ENCODE measurements around the gene MARCHF6.

The MARCHF6 gene

DNA sequence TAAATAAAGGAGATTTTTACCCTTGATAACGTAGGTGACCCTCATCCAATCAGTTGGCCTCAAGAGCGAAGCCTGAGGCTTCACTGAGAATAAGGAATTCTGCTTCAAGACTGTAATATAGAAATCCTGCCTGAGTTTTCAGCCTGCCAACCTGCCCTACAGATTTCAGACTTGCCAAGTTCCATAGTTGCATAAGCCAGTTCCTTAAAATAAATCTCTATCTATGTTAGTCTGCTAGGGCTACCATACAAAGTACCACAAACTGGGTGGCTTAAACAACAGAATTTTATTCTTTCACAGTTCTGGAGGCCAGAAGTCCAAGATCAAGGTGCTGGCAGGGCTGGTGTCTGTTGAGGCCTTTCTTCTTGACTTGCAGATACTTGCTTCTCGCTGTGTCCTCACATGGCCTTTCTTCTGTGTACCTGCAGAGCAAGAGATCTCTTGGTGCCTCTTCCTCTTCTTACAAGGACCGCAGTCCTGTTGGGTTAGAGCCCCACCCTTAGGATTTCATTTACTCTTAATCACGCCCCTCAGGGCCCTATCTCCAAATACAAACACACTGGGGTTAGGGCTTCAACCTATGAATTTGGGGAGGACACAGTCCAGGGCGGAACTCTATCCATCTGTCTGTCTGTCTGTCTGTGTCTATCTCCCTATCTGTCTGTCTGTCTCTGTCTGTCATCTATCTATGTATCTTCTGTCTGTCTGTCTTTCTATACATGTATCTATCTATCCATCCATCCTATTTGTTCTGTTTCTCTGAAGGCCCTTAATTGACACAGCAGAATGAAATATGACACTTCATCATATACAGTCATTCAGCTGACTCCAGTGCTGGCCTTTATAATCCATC is 28.8 kb upstream of the MARCHF6 start:
- no peak overlapping the region for H3K27ac ChIP-seq
- H3K4me2 ChIP-seq = no peak overlapping the region
- H3K36me3 ChIP-seq (ENCODE audit: insufficient read depth) = no peaks in the 10 kb centered on the region
- H3K9ac ChIP-seq = no peak overlapping the region
- H3K4me1 ChIP-seq (ENCODE audit: low read depth, poor library complexity, severe bottlenecking) = no peaks in the 10 kb centered on the region
- TF ChIP-seq, protein P1, sequence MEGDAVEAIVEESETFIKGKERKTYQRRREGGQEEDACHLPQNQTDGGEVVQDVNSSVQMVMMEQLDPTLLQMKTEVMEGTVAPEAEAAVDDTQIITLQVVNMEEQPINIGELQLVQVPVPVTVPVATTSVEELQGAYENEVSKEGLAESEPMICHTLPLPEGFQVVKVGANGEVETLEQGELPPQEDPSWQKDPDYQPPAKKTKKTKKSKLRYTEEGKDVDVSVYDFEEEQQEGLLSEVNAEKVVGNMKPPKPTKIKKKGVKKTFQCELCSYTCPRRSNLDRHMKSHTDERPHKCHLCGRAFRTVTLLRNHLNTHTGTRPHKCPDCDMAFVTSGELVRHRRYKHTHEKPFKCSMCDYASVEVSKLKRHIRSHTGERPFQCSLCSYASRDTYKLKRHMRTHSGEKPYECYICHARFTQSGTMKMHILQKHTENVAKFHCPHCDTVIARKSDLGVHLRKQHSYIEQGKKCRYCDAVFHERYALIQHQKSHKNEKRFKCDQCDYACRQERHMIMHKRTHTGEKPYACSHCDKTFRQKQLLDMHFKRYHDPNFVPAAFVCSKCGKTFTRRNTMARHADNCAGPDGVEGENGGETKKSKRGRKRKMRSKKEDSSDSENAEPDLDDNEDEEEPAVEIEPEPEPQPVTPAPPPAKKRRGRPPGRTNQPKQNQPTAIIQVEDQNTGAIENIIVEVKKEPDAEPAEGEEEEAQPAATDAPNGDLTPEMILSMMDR (conservative IDR thresholded peaks at IDR 0.05; ENCODE audit: low read depth, low read length) = no peak
- no peaks in the 10 kb centered on the region for H3K27me3 ChIP-seq (ENCODE audit: insufficient read depth, low read depth)
- H3K4me3 ChIP-seq (IDR thresholded peaks at IDR 0.05; ENCODE audit: insufficient read depth, low read depth, low read length) = no peak overlapping the region
- H2AFZ ChIP-seq (ENCODE audit: low read depth) = no peak overlapping the region
- H4K20me1 ChIP-seq (ENCODE audit: insufficient read depth) = no peaks in the 10 kb centered on the region
- H3K79me2 ChIP-seq (ENCODE audit: insufficient read depth, low read depth) = no peaks in the 10 kb centered on the region

DNA sequence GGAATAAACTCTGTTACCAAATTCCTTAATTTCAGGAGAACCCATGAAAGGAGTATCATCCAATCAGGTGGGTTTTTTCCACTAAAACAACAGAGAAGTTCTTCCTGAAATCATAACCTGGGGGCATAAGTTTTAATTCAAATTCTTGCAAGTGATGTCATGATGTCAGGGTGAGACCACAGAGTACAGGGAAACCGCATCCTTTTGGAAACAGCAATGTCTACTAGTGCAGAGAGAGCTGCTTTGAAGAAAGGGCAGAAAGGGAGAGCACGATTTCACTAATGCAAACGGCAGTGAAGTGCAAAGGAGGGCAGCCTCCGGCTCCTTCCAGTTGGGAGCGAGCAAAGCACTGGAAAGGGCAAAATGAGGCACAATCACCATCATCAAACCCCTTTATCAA is 25.2 kb upstream of the MARCHF6 start:
- TF ChIP-seq, protein P1 (conservative IDR thresholded peaks at IDR 0.05; ENCODE audit: low read depth, low read length) = no peak
- Histone ChIP-seq H3K27ac (no peak overlapping the region), H4K20me1 (ENCODE audit: insufficient read depth) (no peaks in the 10 kb centered on the region), H3K79me2 (ENCODE audit: insufficient read depth, low read depth) (no peaks in the 10 kb centered on the region), H2AFZ (ENCODE audit: low read depth) (no peak overlapping the region), H3K9ac (no peak overlapping the region), H3K4me3 (IDR thresholded peaks at IDR 0.05; ENCODE audit: insufficient read depth, low read depth, low read length) (no peak overlapping the region), H3K36me3 (ENCODE audit: insufficient read depth) (no peaks in the 10 kb centered on the region), H3K4me1 (ENCODE audit: low read depth, poor library complexity, severe bottlenecking) (no peaks in the 10 kb centered on the region), H3K27me3 (ENCODE audit: insufficient read depth, low read depth) (no peaks in the 10 kb centered on the region), H3K4me2 (no peak overlapping the region)

DNA sequence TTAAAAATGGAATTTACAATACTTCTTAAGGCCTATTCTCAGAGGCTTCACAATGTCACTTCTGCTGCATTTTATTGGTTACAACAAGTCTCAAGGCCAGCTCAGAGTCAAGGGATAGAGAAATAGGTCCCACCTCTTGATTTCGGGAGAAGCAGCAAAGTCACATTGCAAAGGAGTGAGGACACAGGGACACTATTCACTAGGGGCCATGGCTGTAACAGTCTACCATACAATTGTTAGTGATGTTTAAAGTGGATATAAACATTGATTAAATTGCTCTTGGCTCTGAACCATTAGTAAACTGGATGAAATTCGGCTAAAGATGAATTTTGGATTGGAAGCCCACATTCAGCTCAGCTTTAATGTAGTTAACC is 24.1 kb upstream of the MARCHF6 start:
- Histone ChIP-seq H3K79me2 (ENCODE audit: insufficient read depth, low read depth) (no peaks in the 10 kb centered on the region), H3K4me1 (ENCODE audit: low read depth, poor library complexity, severe bottlenecking) (no peaks in the 10 kb centered on the region), H3K36me3 (ENCODE audit: insufficient read depth) (no peaks in the 10 kb centered on the region), H2AFZ (ENCODE audit: low read depth) (no peak overlapping the region), H3K9ac (no peak overlapping the region), H3K4me2 (no peak overlapping the region), H3K27me3 (ENCODE audit: insufficient read depth, low read depth) (no peaks in the 10 kb centered on the region), H3K4me3 (IDR thresholded peaks at IDR 0.05; ENCODE audit: insufficient read depth, low read depth, low read length) (no peak overlapping the region), H3K27ac (no peak overlapping the region), H4K20me1 (ENCODE audit: insufficient read depth) (no peaks in the 10 kb centered on the region)
- TF ChIP-seq, protein P1 (conservative IDR thresholded peaks at IDR 0.05; ENCODE audit: low read depth, low read length) = no peak

DNA sequence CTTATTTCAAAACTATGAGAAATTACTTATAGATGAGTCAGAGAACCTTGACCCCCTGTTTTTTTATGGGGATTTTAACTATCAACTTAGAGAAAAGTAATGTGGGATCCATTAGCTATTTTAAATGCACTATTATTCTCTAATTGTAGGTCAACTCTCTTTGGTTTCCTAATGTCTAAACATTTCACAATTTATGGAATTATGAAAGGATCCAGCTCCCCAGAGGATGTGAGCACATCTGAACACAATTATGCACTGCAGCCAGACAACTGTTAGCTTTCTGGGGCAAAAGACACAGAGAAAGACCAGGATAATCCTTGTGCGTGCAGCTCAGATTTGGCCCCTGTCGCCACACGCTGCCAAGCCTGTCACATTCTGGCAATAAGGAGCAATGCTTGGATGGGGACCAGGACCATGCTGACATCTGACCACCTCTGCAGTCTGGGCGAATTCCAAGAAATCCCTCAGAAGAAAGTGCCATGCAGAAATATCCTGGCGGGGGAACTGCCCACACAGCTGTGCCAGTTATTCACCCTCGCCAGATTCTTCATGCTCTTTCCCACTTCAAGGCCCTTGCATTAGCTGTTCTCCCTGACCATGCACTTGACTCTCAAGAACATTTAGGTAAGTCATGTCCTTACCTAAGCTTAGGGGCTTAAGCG is 23.5 kb upstream of the MARCHF6 start:
- Histone ChIP-seq H3K9ac (no peak overlapping the region), H3K27me3 (ENCODE audit: insufficient read depth, low read depth) (no peaks in the 10 kb centered on the region), H2AFZ (ENCODE audit: low read depth) (no peak overlapping the region), H3K4me3 (IDR thresholded peaks at IDR 0.05; ENCODE audit: insufficient read depth, low read depth, low read length) (no peak overlapping the region), H3K27ac (no peak overlapping the region), H3K4me2 (no peak overlapping the region), H3K79me2 (ENCODE audit: insufficient read depth, low read depth) (no peaks in the 10 kb centered on the region), H3K4me1 (ENCODE audit: low read depth, poor library complexity, severe bottlenecking) (no peaks in the 10 kb centered on the region), H3K36me3 (ENCODE audit: insufficient read depth) (no peaks in the 10 kb centered on the region), H4K20me1 (ENCODE audit: insufficient read depth) (no peaks in the 10 kb centered on the region)
- TF ChIP-seq, protein P1 (conservative IDR thresholded peaks at IDR 0.05; ENCODE audit: low read depth, low read length) = no peak
